ENCODE results near the gene SOX11.

DNA sequence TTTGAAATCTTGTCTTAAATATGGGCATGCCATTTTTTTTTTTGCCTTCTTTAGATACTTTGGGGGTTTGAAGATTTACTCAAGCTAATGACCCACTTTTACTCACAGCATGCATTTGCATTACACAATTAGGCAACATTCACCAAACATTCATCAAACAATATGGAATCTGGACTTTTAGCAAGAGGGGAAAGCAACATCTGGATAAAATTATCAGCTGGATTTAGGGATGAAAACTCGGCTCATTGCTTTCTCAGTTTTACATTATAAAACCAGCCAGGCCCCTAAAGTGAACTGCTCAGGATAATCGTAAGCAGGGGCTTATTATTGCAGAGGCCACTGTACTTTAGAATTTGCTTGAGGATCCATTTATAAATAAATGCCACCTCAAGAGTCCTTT, 44.7 kb downstream of the SOX11 start:
- TF ChIP-seq, protein P1, sequence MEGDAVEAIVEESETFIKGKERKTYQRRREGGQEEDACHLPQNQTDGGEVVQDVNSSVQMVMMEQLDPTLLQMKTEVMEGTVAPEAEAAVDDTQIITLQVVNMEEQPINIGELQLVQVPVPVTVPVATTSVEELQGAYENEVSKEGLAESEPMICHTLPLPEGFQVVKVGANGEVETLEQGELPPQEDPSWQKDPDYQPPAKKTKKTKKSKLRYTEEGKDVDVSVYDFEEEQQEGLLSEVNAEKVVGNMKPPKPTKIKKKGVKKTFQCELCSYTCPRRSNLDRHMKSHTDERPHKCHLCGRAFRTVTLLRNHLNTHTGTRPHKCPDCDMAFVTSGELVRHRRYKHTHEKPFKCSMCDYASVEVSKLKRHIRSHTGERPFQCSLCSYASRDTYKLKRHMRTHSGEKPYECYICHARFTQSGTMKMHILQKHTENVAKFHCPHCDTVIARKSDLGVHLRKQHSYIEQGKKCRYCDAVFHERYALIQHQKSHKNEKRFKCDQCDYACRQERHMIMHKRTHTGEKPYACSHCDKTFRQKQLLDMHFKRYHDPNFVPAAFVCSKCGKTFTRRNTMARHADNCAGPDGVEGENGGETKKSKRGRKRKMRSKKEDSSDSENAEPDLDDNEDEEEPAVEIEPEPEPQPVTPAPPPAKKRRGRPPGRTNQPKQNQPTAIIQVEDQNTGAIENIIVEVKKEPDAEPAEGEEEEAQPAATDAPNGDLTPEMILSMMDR (IDR thresholded peaks at IDR 0.05), result no peak
- TF ChIP-seq POLR2A (IDR thresholded peaks at IDR 0.05), result no peak
- no peak for TF ChIP-seq EP300 (IDR thresholded peaks at IDR 0.05)

Measured in ovary (tissue), 3 donors.